Small intestine (tissue), 16 donors: ENCODE data around the gene NPAS1. TPM values are rescaled to one million over a fixed set of nuclear protein-coding genes. Genes with fewer than 3 reads are reported as not detected.

Experiments used
- DNase-seq, 2 donors: peaks; one replicate each; pipeline versions ENCODE4 v3.0.0 to v3.0.0-alpha.2; 2013
- FAIRE-seq: peaks from 2 replicates; lab custom pipeline; 2012; peaks lifted over from hg19 to GRCh38; lab: Jason Lieb, UNC
- H3K27ac ChIP-seq, 3 donors: one replicate each; pipeline ENCODE4 v1.5.1; 2013; ENCODE audit warnings: low read length in 2 of 3, mild to moderate bottlenecking in 2 of 3, control low read depth in 1 of 3, inconsistent platforms in 1 of 3, low read depth in 1 of 3, moderate library complexity in 1 of 3
- H3K27me3 ChIP-seq, 3 donors: one replicate each; pipeline ENCODE4 v1.6.1; 2013; ENCODE audit warnings: low read length in 3 of 3, inconsistent platforms in 1 of 3; ENCODE audit not compliant: control insufficient read depth in 3 of 3, insufficient read depth in 3 of 3
- H3K36me3 ChIP-seq, 3 donors: one replicate each; pipeline ENCODE4 v1.6.1; 2013; ENCODE audit warnings: low read length in 3 of 3, inconsistent platforms in 1 of 3, low read depth in 1 of 3, mild to moderate bottlenecking in 1 of 3, moderate library complexity in 1 of 3; ENCODE audit not compliant: control insufficient read depth in 3 of 3, insufficient read depth in 2 of 3
- H3K4me1 ChIP-seq, 3 donors: one replicate each; pipeline ENCODE4 v1.6.1; 2013; ENCODE audit warnings: low read length in 2 of 3, inconsistent platforms in 1 of 3, low read depth in 1 of 3, mild to moderate bottlenecking in 1 of 3, moderate library complexity in 1 of 3; ENCODE audit not compliant: control insufficient read depth in 3 of 3, insufficient read depth in 2 of 3
- H3K4me3 ChIP-seq, 3 donors: one replicate each; pipeline ENCODE4 v1.5.1; 2013; ENCODE audit warnings: low read length in 3 of 3, control low read depth in 1 of 3, inconsistent platforms in 1 of 3, low read depth in 1 of 3, mild to moderate bottlenecking in 1 of 3, moderate library complexity in 1 of 3
- H3K9me3 ChIP-seq, 2 donors: one replicate each; pipeline ENCODE4 v1.6.1; 2013; ENCODE audit warnings: low read depth in 1 of 2, low read length in 1 of 2; ENCODE audit not compliant: control insufficient read depth in 2 of 2, insufficient read depth in 1 of 2
- WGBS, 3 donors: extraction: QIAGEN DNeasy Blood & Tissue Kit; methylation state at CpG; one replicate each; pipeline ENCODE4 v1.1.7; 2013; 5-methylcytosine and 5-hydroxymethylcytosine counted together
- long read RNA-seq, 10 donors: transcript quantifications; one replicate each; lab custom pipeline, GENCODE V29; 2026
- polyA plus RNA-seq, 4 donors: library from polyadenylated mRNA; stranded (reverse) in 3 of 4; unstranded in 1 of 4; fragments of 200-250 nt in 3 of 4; fragments of 120-200 nt in 1 of 4; gene quantifications; one replicate each; pipeline versions ENCODE4 v1.2.1 to v1.2.3, GENCODE V29; 2013
- donor health status: healthy with polysubstance abuse.
- donor health status: control.
- donor health status: control.
- donor health status: Bipolar disorder and iron deficiency.
- donor health status: healthy.

NPAS1 gene, protein sequence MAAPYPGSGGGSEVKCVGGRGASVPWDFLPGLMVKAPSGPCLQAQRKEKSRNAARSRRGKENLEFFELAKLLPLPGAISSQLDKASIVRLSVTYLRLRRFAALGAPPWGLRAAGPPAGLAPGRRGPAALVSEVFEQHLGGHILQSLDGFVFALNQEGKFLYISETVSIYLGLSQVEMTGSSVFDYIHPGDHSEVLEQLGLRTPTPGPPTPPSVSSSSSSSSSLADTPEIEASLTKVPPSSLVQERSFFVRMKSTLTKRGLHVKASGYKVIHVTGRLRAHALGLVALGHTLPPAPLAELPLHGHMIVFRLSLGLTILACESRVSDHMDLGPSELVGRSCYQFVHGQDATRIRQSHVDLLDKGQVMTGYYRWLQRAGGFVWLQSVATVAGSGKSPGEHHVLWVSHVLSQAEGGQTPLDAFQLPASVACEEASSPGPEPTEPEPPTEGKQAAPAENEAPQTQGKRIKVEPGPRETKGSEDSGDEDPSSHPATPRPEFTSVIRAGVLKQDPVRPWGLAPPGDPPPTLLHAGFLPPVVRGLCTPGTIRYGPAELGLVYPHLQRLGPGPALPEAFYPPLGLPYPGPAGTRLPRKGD
- polyA plus RNA-seq, result under 1 TPM in 2 of 4 donors, not detected in 2; 0.24 to 0.44 TPM
- long read RNA-seq, donor 1, partial matches to known transcripts, result 119 of 127 reads
- long read RNA-seq, donor 1, other reads (novel, unspliced or antisense), result 8 of 127 reads
- long read RNA-seq, donor 2, result 0 reads
- long read RNA-seq, donor 3, partial matches to known transcripts, result 76 of 76 reads
- long read RNA-seq, donor 3, other reads (novel, unspliced or antisense), result 0 of 76 reads
- long read RNA-seq, donor 4, result 0 reads
- long read RNA-seq, donor 5, partial matches to known transcripts, result 6 of 51 reads
- long read RNA-seq, donor 5, other reads (novel, unspliced or antisense), result 45 of 51 reads
- long read RNA-seq, donor 6, result 0 reads
- long read RNA-seq, donor 7, result 0 reads
- long read RNA-seq, donor 8, partial matches to known transcripts, result 0 of 1 reads
- long read RNA-seq, donor 8, other reads (novel, unspliced or antisense), result 0 of 1 reads
- long read RNA-seq, donor 9, result 0 reads
- long read RNA-seq, donor 10, partial matches to known transcripts, result 68 of 68 reads
- long read RNA-seq, donor 10, other reads (novel, unspliced or antisense), result 0 of 68 reads

DNA sequence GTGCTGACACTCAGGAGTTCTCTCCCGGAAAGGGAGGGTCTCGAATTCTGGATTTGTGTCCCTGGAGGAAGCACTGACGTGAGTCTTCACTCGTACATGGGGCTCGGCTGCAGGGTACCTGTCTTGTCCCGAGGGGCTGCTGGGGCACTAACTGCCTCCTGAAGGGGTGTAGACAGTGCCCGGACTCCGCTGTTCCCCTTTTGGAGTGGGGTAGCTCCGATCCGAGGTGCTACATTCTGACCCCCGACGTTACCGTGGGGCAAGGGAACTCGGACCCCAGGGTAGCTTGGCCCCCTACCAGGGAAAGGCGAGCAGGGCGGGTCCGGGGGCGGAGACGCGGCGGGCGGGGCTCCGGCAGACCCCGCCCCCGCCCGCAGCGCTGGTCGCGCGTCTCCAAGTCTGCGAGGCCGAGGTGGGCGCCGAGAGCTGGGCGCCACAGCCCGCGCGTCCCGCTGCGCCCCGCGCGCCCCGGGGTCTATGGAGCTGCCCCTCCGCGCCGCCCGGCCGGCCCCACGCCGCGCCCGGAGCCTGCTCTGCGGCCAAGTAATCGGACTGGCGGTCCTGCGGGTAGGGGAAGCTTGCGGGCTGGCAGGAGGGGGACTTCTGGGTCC, at the start of gene NPAS1:
Gene NPAS1, plus strand, starts transcription at position 407 of the 611 bp plus-strand sequence. CDS start 1,211 bp downstream, outside the sequence.
- WGBS, 3 donors, result 2 to 3% (median 2%) methylated on average over 37 to 58 of the region's 58 CpGs
- Histone ChIP-seq H3K27me3 (peaks cover 11 to 61% (median 25%) of the 10 kb centered on the region in 3 donors), H3K36me3 (no peaks in the 10 kb centered on the region), H3K27ac (no peak within 1 kb of the TSS), H3K4me3 (peak within 1 kb of the TSS in 1 of 3 donors; percentile 34), H3K9me3 (no peaks in the 10 kb centered on the region), H3K4me1 (peaks cover 0 to 13% (median 4%) of the 10 kb centered on the region in 3 donors)
- FAIRE-seq (no peak), DNase-seq (no peak)

DNA sequence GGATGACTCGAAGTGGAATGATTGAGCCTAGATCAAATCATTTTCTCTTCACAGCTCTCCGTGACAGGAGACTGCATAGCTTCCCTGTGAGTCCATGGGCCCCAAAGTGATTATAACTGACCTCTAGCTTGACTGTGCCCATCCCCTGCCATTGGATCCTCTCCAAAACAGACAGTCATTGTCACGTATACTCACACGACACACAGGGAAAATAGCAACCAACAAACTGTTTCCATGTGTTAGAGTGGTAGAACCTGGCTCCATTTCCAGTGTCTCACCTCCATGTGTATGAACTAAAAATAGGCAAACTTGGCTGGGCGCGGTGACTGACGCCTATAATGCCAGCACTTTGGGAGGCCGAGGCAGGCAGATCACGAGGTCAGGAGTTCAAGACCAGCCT, 48.8 kb upstream of the NPAS1 start:
- DNase-seq (no peak), FAIRE-seq (no peak)
- Histone ChIP-seq H3K4me3 (no peak overlapping the region), H3K27ac (no peak overlapping the region), H3K27me3 (no peaks in the 10 kb centered on the region), H3K36me3 (peaks cover 0 to 48% (median 0%) of the 10 kb centered on the region in 3 donors), H3K9me3 (no peaks in the 10 kb centered on the region), H3K4me1 (peaks cover 7 to 12% (median 9%) of the 10 kb centered on the region in 3 donors)
- WGBS, 3 donors, result 92 to 93% (median 93%) methylated on average over 9 of the region's 9 CpGs

- Histone ChIP-seq H3K36me3 (peaks cover 0 to 50% (median 0%) of the 10 kb centered on the region in 3 donors), H3K27ac (no peak overlapping the region), H3K27me3 (no peaks in the 10 kb centered on the region), H3K9me3 (no peaks in the 10 kb centered on the region), H3K4me1 (peaks cover 5 to 24% (median 9%) of the 10 kb centered on the region in 3 donors), H3K4me3 (no peak overlapping the region)
- 78 to 98% (median 96%) methylated on average over 7 of the region's 7 CpGs for WGBS, 3 donors
- FAIRE-seq (no peak), DNase-seq (no peak)
These were observed 47.3 kb upstream of the NPAS1 start for GRCh38 chr19:46972311-46972710.

GRCh38 chr19:46974181-46974580, 45.5 kb upstream of the NPAS1 start:
- H3K4me1 ChIP-seq, result peaks cover 0 to 33% (median 9%) of the 10 kb centered on the region in 3 donors
- H3K9me3 ChIP-seq, result no peaks in the 10 kb centered on the region
- no peak overlapping the region for H3K4me3 ChIP-seq
- DNase-seq (no peak), FAIRE-seq (no peak)
- 95 to 99% (median 98%) methylated on average over 4 of the region's 4 CpGs for WGBS, 3 donors
- no peaks in the 10 kb centered on the region for H3K27me3 ChIP-seq
- no peak overlapping the region for H3K27ac ChIP-seq
- peaks cover 0 to 58% (median 0%) of the 10 kb centered on the region in 3 donors for H3K36me3 ChIP-seq

DNA sequence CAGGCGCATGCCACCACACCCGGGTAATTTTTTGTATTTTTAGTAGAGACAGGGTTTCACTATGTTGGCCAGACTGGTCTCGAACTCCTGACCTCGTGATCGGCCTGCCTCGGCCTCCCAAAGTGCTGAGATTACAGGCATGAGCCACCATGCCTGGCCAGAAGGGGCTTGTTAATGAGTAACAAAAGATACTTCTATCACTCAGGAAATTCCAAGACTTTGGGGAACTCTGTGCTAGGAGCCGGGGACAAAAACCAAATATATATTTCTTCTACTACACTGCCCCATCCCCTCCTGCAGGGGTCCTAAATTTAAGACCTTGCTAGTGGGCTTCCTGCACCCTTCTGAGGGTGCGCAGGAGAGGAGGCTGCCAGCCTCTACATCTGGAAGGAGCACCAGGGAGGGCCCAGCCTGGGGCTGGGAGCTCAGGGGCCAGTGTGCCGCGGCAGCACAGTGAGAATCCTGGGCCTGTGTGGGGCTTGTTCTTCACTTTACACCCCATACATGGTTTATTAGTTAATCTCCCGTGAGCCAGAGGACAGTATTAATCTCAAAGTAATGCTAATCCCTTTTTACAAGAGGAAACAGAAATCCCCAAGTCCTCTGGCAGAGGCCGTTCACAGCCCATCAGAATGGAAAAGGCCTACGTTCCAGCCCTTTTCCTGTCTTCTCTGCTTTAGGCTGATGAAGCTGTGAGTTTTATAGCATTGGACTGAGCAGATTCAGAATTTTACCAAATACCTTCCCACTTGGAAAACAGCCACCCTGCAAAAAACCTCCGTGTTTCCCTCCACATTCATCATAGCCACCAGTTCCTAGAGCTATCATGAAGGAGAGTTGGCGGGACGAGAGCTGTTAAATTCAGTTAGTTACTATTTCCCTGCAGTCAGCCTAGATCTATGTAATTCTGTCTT, 44.4 kb upstream of the NPAS1 start:
- Histone ChIP-seq H3K27me3 (no peaks in the 10 kb centered on the region), H3K9me3 (no peaks in the 10 kb centered on the region), H3K36me3 (peaks cover 0 to 60% (median 0%) of the 10 kb centered on the region in 3 donors), H3K4me1 (peaks cover 0 to 33% (median 9%) of the 10 kb centered on the region in 3 donors), H3K4me3 (no peak overlapping the region), H3K27ac (peak overlapping the region; percentile 4 to 30 (median 11))
- 76 to 85% (median 82%) methylated on average over 16 of the region's 16 CpGs for WGBS, 3 donors
- DNase-seq (no peak), FAIRE-seq (no peak)

GRCh38 chr19:46975925-46976782, 43.5 kb upstream of the NPAS1 start:
- no peak for FAIRE-seq
- Histone ChIP-seq H3K27me3 (no peaks in the 10 kb centered on the region), H3K4me3 (no peak overlapping the region), H3K36me3 (peaks cover 0 to 54% (median 0%) of the 10 kb centered on the region in 3 donors), H3K4me1 (peaks cover 0 to 33% (median 9%) of the 10 kb centered on the region in 3 donors), H3K9me3 (no peaks in the 10 kb centered on the region), H3K27ac (peak overlapping the region in 2 of 3 donors; percentile 24 to 37)
- DNase-seq, result peak; percentile 67 to 77
- WGBS, 3 donors, result 53 to 58% (median 56%) methylated on average over 18 of the region's 18 CpGs
